Vagina (tissue), 2 donors: ENCODE data around the gene BRINP3.

Experiments
- CTCF ChIP-seq, 3 experiments: fragments of 450-650 bp in 2 of 3; fragments of 200-600 bp in 1 of 3; sonication (generic) in 1 of 3; IDR thresholded peaks; one replicate each; pipeline ENCODE4 v1.5.1; 2017 to 2019; ENCODE audit warnings: antibody characterized with exemption in 3 of 3, mild to moderate bottlenecking in 2 of 3, moderate library complexity in 2 of 3
- POLR2A ChIP-seq, 2 donors: fragments of 450-650 bp; IDR thresholded peaks; one replicate each; pipeline ENCODE4 v1.6.1; 2017; ENCODE audit warnings: antibody characterized with exemption in 2 of 2, mild to moderate bottlenecking in 2 of 2, moderate library complexity in 2 of 2
- POLR2AphosphoS5 ChIP-seq, 2 donors: sonication (generic); formaldehyde crosslinking; IDR thresholded peaks; one replicate each; pipeline ENCODE4 v1.9.0; 2017; ENCODE audit warnings: antibody characterized with exemption in 2 of 2, mild to moderate bottlenecking in 2 of 2, low read depth in 1 of 2; ENCODE audit not compliant: insufficient read depth in 1 of 2

- no peak for TF ChIP-seq POLR2A (IDR thresholded peaks at IDR 0.05)
- no peak for TF ChIP-seq POLR2AphosphoS5 (IDR thresholded peaks at IDR 0.05; ENCODE audit: insufficient read depth in 1 of 2, low read depth in 1 of 2)
- TF ChIP-seq CTCF (IDR thresholded peaks at IDR 0.05) = no peak
These were observed 48.5 kb downstream of the BRINP3 start for GRCh38 chr1:190429141-190429540.
